SIG-M5 treated with dmso at 0.1 percent for 504 hours (cell line): ENCODE data around the gene TNP1.

Experiments
- DNase-seq: peaks from one replicate; lab custom pipeline; 2025; ENCODE audit not compliant: unreplicated experiment; lab: John Stamatoyannopoulos, UW

TNP1 gene

GRCh38 chr2:216875862-216876261, 16.0 kb upstream of the TNP1 start:
- no peak for DNase-seq

GRCh38 chr2:216873573-216873972, 13.7 kb upstream of the TNP1 start:
- peak; percentile 62 for DNase-seq

- no peak for DNase-seq
Measured at GRCh38 chr2:216872624-216873023, 12.8 kb upstream of the TNP1 start.

GRCh38 chr2:216872040-216872439, 12.2 kb upstream of the TNP1 start:
- no peak for DNase-seq

- DNase-seq: no peak
Measured at GRCh38 chr2:216871333-216871934, 11.6 kb upstream of the TNP1 start.

- no peak for DNase-seq
Measured at GRCh38 chr2:216870508-216871332, 10.9 kb upstream of the TNP1 start.

GRCh38 chr2:216866515-216867095, 6.7 kb upstream of the TNP1 start:
- no peak for DNase-seq

GRCh38 chr2:216865658-216866057, 5.8 kb upstream of the TNP1 start:
- no peak for DNase-seq

- no peak for DNase-seq
Measured at GRCh38 chr2:216863946-216864345, 4.1 kb upstream of the TNP1 start.

GRCh38 chr2:216862628-216863398, 2.9 kb upstream of the TNP1 start:
- no peak for DNase-seq

- DNase-seq: no peak
Measured at GRCh38 chr2:216860426-216861137, 718 bp upstream of the TNP1 start.

GRCh38 chr2:216858312-216858711, 1.6 kb downstream of the TNP1 start:
- no peak for DNase-seq

GRCh38 chr2:216857131-216857550, 2.7 kb downstream of the TNP1 start:
- DNase-seq: no peak

- DNase-seq: no peak
Measured at GRCh38 chr2:216856406-216857065, 3.3 kb downstream of the TNP1 start.

GRCh38 chr2:216855605-216856004, 4.3 kb downstream of the TNP1 start:
- DNase-seq: no peak

GRCh38 chr2:216855079-216855478, 4.8 kb downstream of the TNP1 start:
- no peak for DNase-seq

- DNase-seq: no peak
Measured at GRCh38 chr2:216851486-216852090, 8.3 kb downstream of the TNP1 start.

- no peak for DNase-seq
Measured at GRCh38 chr2:216850665-216851322, 9.1 kb downstream of the TNP1 start.

GRCh38 chr2:216849987-216850386, 9.9 kb downstream of the TNP1 start:
- no peak for DNase-seq
